HG03025 (cell line): ENCODE results near the gene RASA2.
A peak's percentile ranks its signal among the peaks of the same experiment; 100 is the strongest.
"Not testable (repeated sequence)": the region's sequence is repeated elsewhere in the genome, so short reads cannot be mapped to it uniquely, and the experiment has no call there.

Experiments used
- ATAC-seq: cut with Tn5 transposase; IDR thresholded peaks from one replicate; pipeline ENCODE4 v1.9.1; 2021; ENCODE audit warnings: mild to moderate bottlenecking, moderate library complexity; ENCODE audit not compliant: unreplicated experiment, low FRiP score

RASA2 gene

GRCh38 chr3:141493184-141493583, 6.4 kb downstream of the RASA2 start:
- no peak for ATAC-seq

- ATAC-seq, result not testable (repeated sequence)
These were observed 10.8 kb downstream of the RASA2 start for GRCh38 chr3:141497589-141497988.

- ATAC-seq, result peak; percentile 43
These were observed 11.9 kb downstream of the RASA2 start for GRCh38 chr3:141498598-141499223.

- no peak for ATAC-seq
These were observed 12.5 kb downstream of the RASA2 start for GRCh38 chr3:141499284-141499683.

GRCh38 chr3:141499965-141500364, 13.1 kb downstream of the RASA2 start:
- ATAC-seq, result no peak

- no peak for ATAC-seq
These were observed 13.6 kb downstream of the RASA2 start for GRCh38 chr3:141500397-141500796.

- ATAC-seq, result no peak
These were observed 18.3 kb downstream of the RASA2 start for GRCh38 chr3:141505166-141505565.

GRCh38 chr3:141506071-141506470, 19.2 kb downstream of the RASA2 start:
- no peak for ATAC-seq

GRCh38 chr3:141507392-141508066, 20.7 kb downstream of the RASA2 start:
- no peak for ATAC-seq

GRCh38 chr3:141508067-141508436, 21.2 kb downstream of the RASA2 start:
- no peak for ATAC-seq

GRCh38 chr3:141511361-141511760, 24.5 kb downstream of the RASA2 start:
- no peak for ATAC-seq

GRCh38 chr3:141514382-141514781, 27.6 kb downstream of the RASA2 start:
- ATAC-seq, result no peak

- ATAC-seq, result no peak
These were observed 32.8 kb downstream of the RASA2 start for GRCh38 chr3:141519587-141519986.

GRCh38 chr3:141521781-141522180, 35.0 kb downstream of the RASA2 start:
- ATAC-seq, result no peak

GRCh38 chr3:141523615-141524375, 37.0 kb downstream of the RASA2 start:
- ATAC-seq, result no peak

GRCh38 chr3:141524988-141525387, 38.2 kb downstream of the RASA2 start:
- ATAC-seq, result no peak

GRCh38 chr3:141525814-141526213, 39.0 kb downstream of the RASA2 start:
- no peak for ATAC-seq

- ATAC-seq, result no peak
These were observed 39.9 kb downstream of the RASA2 start for GRCh38 chr3:141526709-141527108.

- no peak for ATAC-seq
These were observed 42.0 kb downstream of the RASA2 start for GRCh38 chr3:141528800-141529199.

- ATAC-seq, result no peak
These were observed 42.4 kb downstream of the RASA2 start for GRCh38 chr3:141529256-141529655.

- ATAC-seq, result no peak
These were observed 43.0 kb downstream of the RASA2 start for GRCh38 chr3:141529717-141530414.
